Measurements from ENCODE around the gene YBX3.

- TF ChIP-seq CTCF (IDR thresholded peaks at IDR 0.05), result no peak
- TF ChIP-seq POLR2A (IDR thresholded peaks at IDR 0.05; ENCODE audit: low read length), result no peak
- TF ChIP-seq REST (IDR thresholded peaks at IDR 0.05), result no peak
- no peak for TF ChIP-seq RAD21 (conservative IDR thresholded peaks at IDR 0.05 in 1 of 2, IDR thresholded peaks at IDR 0.05 in 1 of 2)
- TF ChIP-seq RFX5 (IDR thresholded peaks at IDR 0.05), result no peak
- TF ChIP-seq MAX (IDR thresholded peaks at IDR 0.05), result no peak
These were observed 36.5 kb upstream of the YBX3 start for GRCh38 chr12:10759657-10760056.

Measured in A549 (cell line).